Endothelial cell of umbilical vein (primary cell): ENCODE results near the gene GPR151.

Source experiments
- JUN ChIP-seq: IDR thresholded peaks from 2 replicates; pipeline ENCODE4 v1.6.1; 2011; ENCODE audit warnings: borderline replicate concordance, low read depth; ENCODE audit not compliant: insufficient read length, insufficient read depth
- MYC ChIP-seq: IDR thresholded peaks from one replicate; pipeline ENCODE4 v1.6.1; 2011; ENCODE audit warnings: mild to moderate bottlenecking, low read depth, low read length
- POLR2A ChIP-seq: IDR thresholded peaks from 2 replicates; pipeline ENCODE4 v1.6.1; 2012; ENCODE audit warnings: low read depth, mild to moderate bottlenecking, control low read depth, low read length
- TF ChIP-seq, protein P1 (sequence below), 2 donors: IDR thresholded peaks; 1 replicate in 1 of 2; 2 replicates in 1 of 2; pipeline ENCODE4 v1.5.1; 2011; ENCODE audit warnings: low read length in 2 of 2, mild to moderate bottlenecking in 2 of 2, moderate library complexity in 2 of 2, control low read depth in 1 of 2, inconsistent platforms in 1 of 2, low read depth in 1 of 2; ENCODE audit not compliant: insufficient read depth in 1 of 2; ENCODE audit errors: extremely low read depth in 1 of 2

DNA sequence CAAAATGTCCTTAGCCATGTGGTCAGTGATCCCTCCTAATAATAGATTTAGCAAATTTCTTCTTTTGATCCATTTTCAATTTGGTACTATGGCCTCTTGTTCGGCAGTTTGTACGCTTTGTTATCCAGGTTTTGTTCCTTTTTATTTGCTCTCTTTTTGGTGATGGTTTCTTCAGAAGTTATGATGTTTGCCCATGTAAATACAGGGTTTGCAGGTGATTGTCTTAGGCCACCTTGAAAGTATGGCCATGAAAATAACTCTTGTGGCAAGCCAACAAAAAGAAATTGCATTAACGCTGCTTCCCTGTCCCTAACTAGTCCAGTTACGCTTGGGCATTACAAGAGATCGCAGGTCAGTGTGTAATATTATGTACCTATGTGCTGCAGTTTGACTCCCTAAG is 8.6 kb downstream of the GPR151 start:
- TF ChIP-seq, protein P1, sequence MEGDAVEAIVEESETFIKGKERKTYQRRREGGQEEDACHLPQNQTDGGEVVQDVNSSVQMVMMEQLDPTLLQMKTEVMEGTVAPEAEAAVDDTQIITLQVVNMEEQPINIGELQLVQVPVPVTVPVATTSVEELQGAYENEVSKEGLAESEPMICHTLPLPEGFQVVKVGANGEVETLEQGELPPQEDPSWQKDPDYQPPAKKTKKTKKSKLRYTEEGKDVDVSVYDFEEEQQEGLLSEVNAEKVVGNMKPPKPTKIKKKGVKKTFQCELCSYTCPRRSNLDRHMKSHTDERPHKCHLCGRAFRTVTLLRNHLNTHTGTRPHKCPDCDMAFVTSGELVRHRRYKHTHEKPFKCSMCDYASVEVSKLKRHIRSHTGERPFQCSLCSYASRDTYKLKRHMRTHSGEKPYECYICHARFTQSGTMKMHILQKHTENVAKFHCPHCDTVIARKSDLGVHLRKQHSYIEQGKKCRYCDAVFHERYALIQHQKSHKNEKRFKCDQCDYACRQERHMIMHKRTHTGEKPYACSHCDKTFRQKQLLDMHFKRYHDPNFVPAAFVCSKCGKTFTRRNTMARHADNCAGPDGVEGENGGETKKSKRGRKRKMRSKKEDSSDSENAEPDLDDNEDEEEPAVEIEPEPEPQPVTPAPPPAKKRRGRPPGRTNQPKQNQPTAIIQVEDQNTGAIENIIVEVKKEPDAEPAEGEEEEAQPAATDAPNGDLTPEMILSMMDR (IDR thresholded peaks at IDR 0.05; ENCODE audit: extremely low read depth in 1 of 2, insufficient read depth in 1 of 2, low read depth in 1 of 2, low read length in 2 of 2), result no peak
- no peak for TF ChIP-seq POLR2A
- TF ChIP-seq JUN, result no peak
- TF ChIP-seq MYC, result no peak
